ENCODE data around the gene OVCA2. TPM values are rescaled to one million over a fixed set of nuclear protein-coding genes. Genes with fewer than 3 reads are reported as not detected.

Gene OVCA2
- total and polyA plus RNA-seq, 3 donors from 2014 or later: 46.3 to 55.1 (median 46.3) TPM

GRCh38 chr17:2070241-2071023 is 28.6 kb downstream of the OVCA2 start:
- intact Hi-C loops (cut with DNase I; ENCODE audit: low total_unique reads): no loop called here
- Histone ChIP-seq H3K36me3 (ENCODE audit: low read depth, missing control alignments) (no peaks in the 10 kb centered on the region), H3K4me3 (no peak overlapping the region), H3K9me3 (no peaks in the 10 kb centered on the region), H3K27me3 (no peaks in the 10 kb centered on the region), H3K27ac (peak overlapping the region; percentile 80 to 85), H3K4me1 (peaks cover 52% of the 10 kb centered on the region)
- no peak for DNase-seq
- WGBS, 2 donors: 88 to 91% methylated on average over 13 of the region's 13 CpGs
- TF ChIP-seq, protein P1, sequence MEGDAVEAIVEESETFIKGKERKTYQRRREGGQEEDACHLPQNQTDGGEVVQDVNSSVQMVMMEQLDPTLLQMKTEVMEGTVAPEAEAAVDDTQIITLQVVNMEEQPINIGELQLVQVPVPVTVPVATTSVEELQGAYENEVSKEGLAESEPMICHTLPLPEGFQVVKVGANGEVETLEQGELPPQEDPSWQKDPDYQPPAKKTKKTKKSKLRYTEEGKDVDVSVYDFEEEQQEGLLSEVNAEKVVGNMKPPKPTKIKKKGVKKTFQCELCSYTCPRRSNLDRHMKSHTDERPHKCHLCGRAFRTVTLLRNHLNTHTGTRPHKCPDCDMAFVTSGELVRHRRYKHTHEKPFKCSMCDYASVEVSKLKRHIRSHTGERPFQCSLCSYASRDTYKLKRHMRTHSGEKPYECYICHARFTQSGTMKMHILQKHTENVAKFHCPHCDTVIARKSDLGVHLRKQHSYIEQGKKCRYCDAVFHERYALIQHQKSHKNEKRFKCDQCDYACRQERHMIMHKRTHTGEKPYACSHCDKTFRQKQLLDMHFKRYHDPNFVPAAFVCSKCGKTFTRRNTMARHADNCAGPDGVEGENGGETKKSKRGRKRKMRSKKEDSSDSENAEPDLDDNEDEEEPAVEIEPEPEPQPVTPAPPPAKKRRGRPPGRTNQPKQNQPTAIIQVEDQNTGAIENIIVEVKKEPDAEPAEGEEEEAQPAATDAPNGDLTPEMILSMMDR (IDR thresholded peaks at IDR 0.05): no peak
- no peak for TF ChIP-seq POLR2A (IDR thresholded peaks at IDR 0.05)

DNA sequence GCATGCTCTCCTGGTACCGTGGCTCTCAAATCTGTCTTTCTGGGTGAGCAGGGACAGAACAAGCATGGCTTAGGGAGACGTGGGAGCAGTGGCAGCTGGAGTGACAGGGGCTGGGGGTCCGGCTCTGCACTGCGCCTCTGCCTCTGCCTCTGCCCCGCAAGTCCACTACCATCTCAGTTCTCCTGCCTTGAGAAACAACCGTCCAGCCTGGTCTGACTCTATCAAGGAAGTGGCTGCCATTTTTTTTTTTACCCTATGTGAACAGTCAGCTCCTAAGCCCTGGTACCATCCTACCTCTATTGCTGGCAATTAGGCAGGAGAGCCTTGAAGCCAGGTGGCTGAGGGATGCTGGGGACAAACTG is 29.2 kb downstream of the OVCA2 start:
- Histone ChIP-seq H3K27ac (peak overlapping the region; percentile 80 to 85), H3K27me3 (no peaks in the 10 kb centered on the region), H3K36me3 (ENCODE audit: low read depth, missing control alignments) (no peaks in the 10 kb centered on the region), H3K4me3 (no peak overlapping the region), H3K9me3 (no peaks in the 10 kb centered on the region), H3K4me1 (peaks cover 55% of the 10 kb centered on the region)
- no peak for DNase-seq
- TF ChIP-seq, protein P1 (IDR thresholded peaks at IDR 0.05): no peak
- TF ChIP-seq POLR2A (IDR thresholded peaks at IDR 0.05): no peak
- WGBS, 2 donors: 94 to 98% methylated on average over 5 to 6 of the region's 6 CpGs
- intact Hi-C loops (cut with DNase I; ENCODE audit: low total_unique reads): no loop called here

- Histone ChIP-seq H3K36me3 (ENCODE audit: low read depth, missing control alignments) (no peaks in the 10 kb centered on the region), H3K27me3 (no peaks in the 10 kb centered on the region), H3K27ac (peak overlapping the region; percentile 80 to 85), H3K4me3 (no peak overlapping the region), H3K4me1 (peaks cover 56% of the 10 kb centered on the region), H3K9me3 (no peaks in the 10 kb centered on the region)
- intact Hi-C loops (cut with DNase I; ENCODE audit: low total_unique reads): no loop called here
- WGBS, 2 donors: 58 to 63% methylated on average over 26 to 27 of the region's 31 CpGs
- TF ChIP-seq, protein P1 (IDR thresholded peaks at IDR 0.05): no peak
- TF ChIP-seq POLR2A (IDR thresholded peaks at IDR 0.05): no peak
- DNase-seq: no peak
Observed at GRCh38 chr17:2071455-2072281, 29.8 kb downstream of the OVCA2 start.

DNA sequence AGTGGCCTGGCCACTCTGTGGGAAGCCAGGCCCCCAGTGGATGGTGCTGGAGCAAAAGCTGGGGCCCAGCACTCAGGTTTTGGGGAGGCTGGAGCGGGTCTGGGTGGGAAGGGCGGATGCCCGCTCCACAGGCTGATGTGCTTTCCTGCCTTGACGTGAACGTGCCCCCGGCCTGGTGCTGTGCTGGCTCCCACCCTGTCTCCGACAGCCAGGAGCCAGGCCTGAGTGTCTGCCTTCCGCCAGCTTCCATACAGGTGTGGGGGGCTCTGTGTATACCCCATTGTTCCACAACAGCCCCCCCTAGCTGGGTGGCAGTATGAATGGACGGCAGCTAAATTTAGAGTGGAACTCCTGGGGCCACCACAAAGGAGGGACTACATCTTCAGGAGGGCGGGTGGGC is 33.1 kb downstream of the OVCA2 start:
- Histone ChIP-seq H3K27ac (peak overlapping the region; percentile 42 to 78), H3K4me1 (peaks cover 42% of the 10 kb centered on the region), H3K27me3 (no peaks in the 10 kb centered on the region), H3K36me3 (ENCODE audit: low read depth, missing control alignments) (no peaks in the 10 kb centered on the region), H3K9me3 (no peaks in the 10 kb centered on the region), H3K4me3 (no peak overlapping the region)
- no peak for DNase-seq
- intact Hi-C loops (cut with DNase I; ENCODE audit: low total_unique reads): no loop called here
- TF ChIP-seq, protein P1 (IDR thresholded peaks at IDR 0.05): no peak
- TF ChIP-seq POLR2A (IDR thresholded peaks at IDR 0.05): no peak
- 80 to 88% methylated on average over 2 to 10 of the region's 10 CpGs for WGBS, 2 donors

Measured in testis (tissue), 3 donors.